Activated naive CD8-positive, alpha-beta T cell treated with anti-CD3 and anti-CD28 coated beads, Interleukin-2, amount 10 ng/mL, durations not matched to agents 7 days and 5 days (primary cell): ENCODE results near the gene PPP5C. TPM values are rescaled to one million over a fixed set of nuclear protein-coding genes. Genes with fewer than 3 reads are reported as not detected.

Experiments used
- ATAC-seq: fragments of 150-1000 bp; cut with Tn5 transposase; one replicate; pipeline ENCODE4 v1.10.0; 2021; ENCODE audit warnings: low read depth, moderate library complexity
- POLR2A ChIA-PET: fragments of 350-600 bp; sonication (Branson Sonifier 250); formaldehyde crosslinking; loops from one replicate; lab custom pipeline; 2021; ENCODE audit warnings: antibody characterized with exemption; lab: Charles Lee
- DNase-seq: peaks from one replicate; pipeline ENCODE4 v3.0.0; 2021
- H3K27ac Mint-ChIP-seq: one replicate; pipeline ENCODE4 v1.8.0; 2022; ENCODE audit warnings: mild to moderate bottlenecking, mixed read lengths
- H3K27me3 Mint-ChIP-seq: one replicate; pipeline ENCODE4 v1.8.0; 2022; ENCODE audit warnings: mild to moderate bottlenecking, moderate library complexity, mixed read lengths
- H3K36me3 Mint-ChIP-seq: one replicate; pipeline ENCODE4 v1.8.0; 2021; ENCODE audit warnings: mild to moderate bottlenecking, mixed read lengths
- H3K4me1 Mint-ChIP-seq: one replicate; pipeline ENCODE4 v1.8.0; 2021; ENCODE audit warnings: mixed read lengths
- H3K4me3 Mint-ChIP-seq: one replicate; pipeline ENCODE4 v1.8.0; 2022; ENCODE audit warnings: mild to moderate bottlenecking, moderate library complexity, mixed read lengths
- H3K9me3 Mint-ChIP-seq: one replicate; pipeline ENCODE4 v1.8.0; 2021; ENCODE audit warnings: mixed read lengths
- total RNA-seq, 2 experiments: library from RNA; stranded (reverse); gene quantifications; one replicate each; pipeline ENCODE4 v1.2.3, GENCODE V29; 2021

Gene PPP5C
- total RNA-seq, 2 experiments from 2014 or later: 76.1 to 87.4 TPM

DNA sequence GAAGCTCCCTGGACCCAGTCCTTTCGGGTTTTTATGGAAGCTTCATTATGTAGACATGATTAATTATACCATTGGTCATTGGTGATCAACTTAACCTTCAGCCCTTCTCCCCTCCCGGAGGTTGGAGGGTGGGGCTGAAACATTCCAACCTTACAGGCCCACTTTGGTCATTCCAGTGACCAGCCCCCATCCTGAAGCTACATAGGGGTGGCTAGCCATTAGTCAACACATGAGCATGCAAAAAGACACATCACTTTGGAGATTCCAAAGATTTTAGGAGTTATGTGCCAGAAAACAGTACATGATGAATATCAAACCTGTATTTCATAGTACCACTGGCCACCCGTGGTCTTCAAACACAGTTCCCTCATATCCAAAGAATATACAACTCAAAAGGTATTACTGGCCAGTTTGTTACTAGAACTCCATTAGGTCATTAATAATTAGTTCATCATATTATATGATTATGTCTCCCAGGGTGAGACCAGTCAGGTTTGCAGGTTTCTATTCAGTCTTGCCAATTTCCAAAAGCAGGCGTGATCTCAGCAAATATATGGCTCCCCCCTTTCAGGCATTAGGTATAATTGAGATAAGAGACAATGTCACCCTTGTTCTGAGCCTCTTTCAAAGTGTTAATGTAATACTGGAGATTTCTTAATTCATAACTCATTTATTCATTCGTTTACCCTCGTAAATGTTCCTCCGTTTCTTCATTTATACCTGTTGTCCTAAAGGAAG lies 11.1 kb downstream of the PPP5C start:
- Mint-ChIP-seq H3K27me3 (no peaks in the 10 kb centered on the region), H3K9me3 (no peaks in the 10 kb centered on the region), H3K27ac (no peak overlapping the region), H3K36me3 (peaks cover 22% of the 10 kb centered on the region), H3K4me3 (no peak overlapping the region), H3K4me1 (peaks cover 13% of the 10 kb centered on the region)
- DNase-seq: no peak
- no peak for ATAC-seq
- POLR2A ChIA-PET: interaction anchor here (1.3 kb wide), 1 partner anchor 10 kb away, joined by 3 read pairs; no protein-coding TSS in a partner anchor

- peak overlapping the region; percentile 27 for H3K27ac Mint-ChIP-seq
- no peak for DNase-seq
- H3K4me1 Mint-ChIP-seq: peaks cover 17% of the 10 kb centered on the region
- H3K9me3 Mint-ChIP-seq: no peaks in the 10 kb centered on the region
- POLR2A ChIA-PET: interaction anchor here (0.7 kb wide), 1 partner anchor 12 kb away, joined by 4 read pairs; no protein-coding TSS in a partner anchor
- ATAC-seq: peak; percentile 67
- H3K4me3 Mint-ChIP-seq: peak overlapping the region; percentile 76
- peaks cover 18% of the 10 kb centered on the region for H3K36me3 Mint-ChIP-seq
- no peaks in the 10 kb centered on the region for H3K27me3 Mint-ChIP-seq
Observed at GRCh38 chr19:46361915-46362314, 15.0 kb downstream of the PPP5C start.

DNA sequence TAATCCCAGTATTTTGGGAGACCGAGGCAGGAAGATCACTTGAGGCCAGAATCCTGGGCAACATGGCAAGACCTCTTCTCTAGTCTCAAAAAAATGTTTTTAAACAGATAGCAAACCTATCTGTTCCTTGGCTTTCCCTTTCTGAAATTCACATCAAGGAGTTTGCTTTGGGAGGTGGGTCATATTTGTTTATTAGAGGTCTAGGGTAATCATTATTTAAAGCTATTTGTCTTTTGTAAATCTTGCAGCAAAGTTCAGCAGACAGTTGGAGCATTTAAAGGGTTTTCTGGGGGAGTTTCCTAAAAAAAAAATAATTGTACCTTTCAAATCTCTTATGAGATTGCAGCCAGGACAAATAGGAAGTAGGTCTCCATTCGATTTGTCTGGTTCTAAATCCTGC lies 17.5 kb downstream of the PPP5C start:
- H3K36me3 Mint-ChIP-seq: peaks cover 16% of the 10 kb centered on the region
- DNase-seq: no peak
- POLR2A ChIA-PET: interaction anchor here (0.6 kb wide), 1 partner anchor 180 kb away, joined by 4 read pairs; no protein-coding TSS in a partner anchor
- H3K4me1 Mint-ChIP-seq: peaks cover 18% of the 10 kb centered on the region
- H3K27me3 Mint-ChIP-seq: no peaks in the 10 kb centered on the region
- no peak overlapping the region for H3K27ac Mint-ChIP-seq
- ATAC-seq: no peak
- H3K4me3 Mint-ChIP-seq: no peak overlapping the region
- no peaks in the 10 kb centered on the region for H3K9me3 Mint-ChIP-seq

- Mint-ChIP-seq H3K4me1 (peaks cover 16% of the 10 kb centered on the region), H3K27me3 (no peaks in the 10 kb centered on the region), H3K27ac (no peak overlapping the region), H3K9me3 (no peaks in the 10 kb centered on the region), H3K4me3 (no peak overlapping the region), H3K36me3 (peaks cover 14% of the 10 kb centered on the region)
- DNase-seq (no peak), ATAC-seq (no peak)
- POLR2A ChIA-PET: interaction anchor here (1.1 kb wide), 1 partner anchor 9 kb away, joined by 3 read pairs; no protein-coding TSS in a partner anchor
Observed at GRCh38 chr19:46365561-46365960, 18.7 kb downstream of the PPP5C start.

- Mint-ChIP-seq H3K9me3 (no peaks in the 10 kb centered on the region), H3K36me3 (peaks cover 11% of the 10 kb centered on the region), H3K4me1 (peaks cover 23% of the 10 kb centered on the region), H3K27ac (no peak overlapping the region), H3K4me3 (no peak overlapping the region), H3K27me3 (no peaks in the 10 kb centered on the region)
- POLR2A ChIA-PET: interaction anchor here (1.1 kb wide), 1 partner anchor 10 kb away, joined by 3 read pairs; no protein-coding TSS in a partner anchor
- no peak for DNase-seq
- ATAC-seq: no peak
Observed at GRCh38 chr19:46366620-46367292, 19.9 kb downstream of the PPP5C start.

- Mint-ChIP-seq H3K9me3 (no peaks in the 10 kb centered on the region), H3K27ac (no peak overlapping the region), H3K4me1 (peaks cover 27% of the 10 kb centered on the region), H3K27me3 (no peaks in the 10 kb centered on the region), H3K4me3 (no peak overlapping the region), H3K36me3 (peaks cover 9% of the 10 kb centered on the region)
- POLR2A ChIA-PET: no interaction called here
- DNase-seq (no peak), ATAC-seq (no peak)
Observed at GRCh38 chr19:46367426-46367825, 20.5 kb downstream of the PPP5C start.

GRCh38 chr19:46368116-46368515 lies 21.2 kb downstream of the PPP5C start:
- no peak for ATAC-seq
- peaks cover 9% of the 10 kb centered on the region for H3K36me3 Mint-ChIP-seq
- H3K9me3 Mint-ChIP-seq: no peaks in the 10 kb centered on the region
- no peak overlapping the region for H3K4me3 Mint-ChIP-seq
- POLR2A ChIA-PET: no interaction called here
- no peaks in the 10 kb centered on the region for H3K27me3 Mint-ChIP-seq
- no peak overlapping the region for H3K27ac Mint-ChIP-seq
- H3K4me1 Mint-ChIP-seq: peaks cover 29% of the 10 kb centered on the region
- no peak for DNase-seq

DNA sequence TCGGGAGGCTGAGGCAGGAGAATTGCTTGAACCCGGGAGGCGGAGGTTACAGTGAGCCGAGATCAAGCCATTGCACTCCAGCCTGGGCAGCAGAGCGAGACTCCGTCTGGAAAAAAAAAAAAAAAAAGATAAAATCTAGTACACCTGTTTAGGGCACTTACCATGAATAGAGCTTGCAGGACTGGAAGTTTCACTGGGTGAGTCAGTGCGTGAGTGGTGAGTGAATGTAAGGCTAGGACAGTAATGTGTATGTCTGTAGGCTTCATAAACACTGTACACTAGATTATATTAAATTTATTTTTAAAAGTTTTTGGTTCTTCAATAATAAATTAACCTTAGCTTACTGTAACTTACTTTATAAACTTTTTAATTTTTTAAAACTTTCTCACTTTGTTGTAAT lies 22.9 kb downstream of the PPP5C start:
- ATAC-seq: no peak
- Mint-ChIP-seq H3K36me3 (peaks cover 2% of the 10 kb centered on the region), H3K4me1 (peaks cover 24% of the 10 kb centered on the region), H3K4me3 (no peak overlapping the region), H3K27me3 (no peaks in the 10 kb centered on the region), H3K27ac (no peak overlapping the region), H3K9me3 (no peaks in the 10 kb centered on the region)
- POLR2A ChIA-PET: no interaction called here
- DNase-seq: no peak

GRCh38 chr19:46371371-46371901 lies 24.5 kb downstream of the PPP5C start:
- Mint-ChIP-seq H3K36me3 (peaks cover 3% of the 10 kb centered on the region), H3K27me3 (no peaks in the 10 kb centered on the region), H3K4me1 (peaks cover 24% of the 10 kb centered on the region), H3K4me3 (peak overlapping the region; percentile 39), H3K9me3 (no peaks in the 10 kb centered on the region), H3K27ac (peak overlapping the region; percentile 78)
- POLR2A ChIA-PET: no interaction called here
- DNase-seq (no peak), ATAC-seq (peak; percentile 74)

DNA sequence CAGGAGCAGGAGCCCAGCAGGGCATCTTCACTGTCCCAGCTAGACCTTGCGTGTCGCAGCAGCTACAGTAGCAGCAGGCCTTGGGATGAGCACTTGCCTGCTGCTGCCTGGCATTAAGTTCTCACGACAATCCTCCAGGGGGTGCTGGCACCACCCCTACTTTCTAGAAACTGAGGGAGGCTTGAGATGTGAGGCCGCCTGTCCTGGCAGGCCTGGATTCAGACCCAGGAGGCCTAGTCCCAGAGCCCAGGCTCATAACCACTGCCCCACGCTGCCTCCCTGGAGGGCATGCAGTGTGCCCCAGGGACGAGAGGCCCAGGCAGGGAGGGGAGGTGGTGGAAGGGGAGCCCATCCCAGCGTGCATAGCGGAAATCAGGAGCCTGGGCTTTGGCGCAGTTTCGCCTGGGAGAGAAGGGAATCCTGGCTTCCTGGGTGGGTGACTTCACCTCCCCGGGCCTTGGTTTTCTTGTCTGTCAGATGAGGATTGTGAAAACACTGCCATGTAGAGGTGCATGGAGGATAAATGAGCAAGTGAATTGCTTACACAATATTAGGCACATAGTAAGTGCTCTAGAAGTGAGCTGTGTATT lies 26.1 kb downstream of the PPP5C start:
- POLR2A ChIA-PET: interaction anchor here (0.6 kb wide), 1 partner anchor 435 kb away, joined by 4 read pairs; no protein-coding TSS in a partner anchor
- H3K4me3 Mint-ChIP-seq: no peak overlapping the region
- H3K27ac Mint-ChIP-seq: no peak overlapping the region
- ATAC-seq: no peak
- peaks cover 22% of the 10 kb centered on the region for H3K4me1 Mint-ChIP-seq
- peaks cover 3% of the 10 kb centered on the region for H3K36me3 Mint-ChIP-seq
- DNase-seq: peak; percentile 25
- H3K9me3 Mint-ChIP-seq: no peaks in the 10 kb centered on the region
- no peaks in the 10 kb centered on the region for H3K27me3 Mint-ChIP-seq

GRCh38 chr19:46373491-46374359 lies 26.8 kb downstream of the PPP5C start:
- DNase-seq (peak; percentile 21), ATAC-seq (no peak)

More at GRCh38 chr19:46373491-46374359, 26.8 kb downstream of the PPP5C start:
- Mint-ChIP-seq H3K4me1 (peaks cover 21% of the 10 kb centered on the region), H3K36me3 (peaks cover 3% of the 10 kb centered on the region), H3K27me3 (no peaks in the 10 kb centered on the region), H3K4me3 (no peak overlapping the region), H3K9me3 (no peaks in the 10 kb centered on the region), H3K27ac (no peak overlapping the region)
- POLR2A ChIA-PET: interaction anchor here (0.6 kb wide), 1 partner anchor 12 kb away, joined by 4 read pairs; no protein-coding TSS in a partner anchor
